Hepatocyte (in vitro differentiated cells): ENCODE measurements around the gene CCDC120. TPM values are rescaled to one million over a fixed set of nuclear protein-coding genes. Genes with fewer than 3 reads are reported as not detected.

Experiments used
- DNase-seq: peaks from one replicate; pipeline ENCODE4 v3.0.0-alpha.2; 2016; ENCODE audit warnings: low spot score
- H2AFZ ChIP-seq: fragments of 200-600 bp; sonication (generic); 2 replicates; pipeline ENCODE4 v1.6.0; 2016; ENCODE audit warnings: antibody characterized with exemption, mild to moderate bottlenecking
- H3K27ac ChIP-seq: fragments of 200-600 bp; sonication (generic); 2 replicates; pipeline ENCODE4 v1.5.1; 2016; ENCODE audit warnings: mild to moderate bottlenecking
- H3K27me3 ChIP-seq: fragments of 200-600 bp; sonication (generic); 2 replicates; pipeline ENCODE4 v1.6.1; 2016
- H3K36me3 ChIP-seq: fragments of 200-600 bp; sonication (generic); replicated peaks from 2 replicates; pipeline ENCODE4 v1.5.1; 2016; ENCODE audit warnings: low read depth; ENCODE audit not compliant: insufficient read depth
- H3K4me1 ChIP-seq: fragments of 200-600 bp; sonication (generic); 2 replicates; pipeline ENCODE4 v1.5.1; 2016; ENCODE audit warnings: mild to moderate bottlenecking, moderate library complexity; ENCODE audit not compliant: insufficient read depth
- H3K4me2 ChIP-seq: fragments of 200-600 bp; sonication (generic); 2 replicates; pipeline ENCODE4 v1.6.0; 2016
- H3K4me3 ChIP-seq: fragments of 200-600 bp; sonication (generic); 2 replicates; pipeline ENCODE4 v1.5.1; 2016; ENCODE audit warnings: mild to moderate bottlenecking
- H3K79me2 ChIP-seq: fragments of 200-600 bp; sonication (generic); 2 replicates; pipeline ENCODE4 v1.6.0; 2017; ENCODE audit warnings: mild to moderate bottlenecking
- H3K9me2 ChIP-seq: fragments of 200-600 bp; sonication (generic); replicated peaks from 2 replicates; pipeline ENCODE4 v1.6.0; 2017; ENCODE audit warnings: mild to moderate bottlenecking; ENCODE audit not compliant: insufficient read depth
- H3K9me3 ChIP-seq: fragments of 200-600 bp; sonication (generic); 2 replicates; pipeline ENCODE4 v1.5.1; 2016; ENCODE audit warnings: low read depth, mild to moderate bottlenecking
- H4K20me1 ChIP-seq: fragments of 200-600 bp; sonication (generic); 2 replicates; pipeline ENCODE4 v1.6.0; 2016; ENCODE audit warnings: mild to moderate bottlenecking; ENCODE audit not compliant: insufficient read depth, poor library complexity, severe bottlenecking
- CTCF ChIP-seq: fragments of 200-600 bp; sonication (generic); IDR thresholded peaks from 2 replicates; pipeline ENCODE4 v1.5.1; 2016; ENCODE audit warnings: antibody characterized with exemption, mild to moderate bottlenecking; ENCODE audit not compliant: poor library complexity
- EZH2 ChIP-seq: fragments of 200-600 bp; sonication (generic); IDR thresholded peaks from 2 replicates; pipeline ENCODE4 v1.6.1; 2016; ENCODE audit warnings: antibody characterized with exemption, mild to moderate bottlenecking, borderline replicate concordance
- EZH2phosphoT487 ChIP-seq: fragments of 200-600 bp; sonication (generic); IDR thresholded peaks from one replicate; pipeline ENCODE4 v1.6.1; 2018; ENCODE audit warnings: antibody characterized with exemption, mild to moderate bottlenecking, low read depth, moderate library complexity; ENCODE audit not compliant: unreplicated experiment, severe bottlenecking
- WGBS: methylation state at CpG from one replicate; pipeline ENCODE4 v1.1.6; 2016; ENCODE audit warnings: low lambda C conversion rate; ENCODE audit errors: missing lambda C conversion rate; 5-methylcytosine and 5-hydroxymethylcytosine counted together
- polyA plus RNA-seq: library from polyadenylated mRNA; unstranded; fragments of >200 nt; fragmentation: Nextera tagmentation; extraction: Ambion mirVana; gene quantifications from 2 replicates; pipeline ENCODE4 v1.2.1, GENCODE V29; 2016
- total RNA-seq: library from RNA; depleted of rRNA; stranded (reverse); fragments of >200 nt; gene quantifications from 2 replicates; pipeline ENCODE4 v1.2.3, GENCODE V29; 2014

CCDC120 gene
- total and polyA plus RNA-seq, 2 experiments from 2014 or later = 7.0 to 19.1 TPM

GRCh38 chrX:49030283-49030682 is 28.5 kb upstream of the CCDC120 start:
- no peak for DNase-seq
- Histone ChIP-seq H3K4me3 (no peak overlapping the region), H3K79me2 (no peaks in the 10 kb centered on the region), H2AFZ (no peak overlapping the region), H3K4me1 (no peaks in the 10 kb centered on the region), H3K4me2 (no peak overlapping the region), H3K27ac (peak overlapping the region; percentile 7), H4K20me1 (no peaks in the 10 kb centered on the region), H3K9me2 (no peaks in the 10 kb centered on the region), H3K36me3 (no peaks in the 10 kb centered on the region), H3K27me3 (no peaks in the 10 kb centered on the region), H3K9me3 (no peaks in the 10 kb centered on the region)
- TF ChIP-seq EZH2phosphoT487 (no peak), CTCF (no peak), EZH2 (no peak)
- 90% methylated on average over 6 of the region's 6 CpGs for WGBS

GRCh38 chrX:49037883-49038475 is 20.8 kb upstream of the CCDC120 start:
- H2AFZ ChIP-seq = no peak overlapping the region
- 90% methylated on average over 15 of the region's 15 CpGs for WGBS
- no peaks in the 10 kb centered on the region for H3K36me3 ChIP-seq
- no peaks in the 10 kb centered on the region for H3K9me3 ChIP-seq
- no peaks in the 10 kb centered on the region for H3K9me2 ChIP-seq
- no peaks in the 10 kb centered on the region for H4K20me1 ChIP-seq
- H3K27me3 ChIP-seq = no peaks in the 10 kb centered on the region
- peak overlapping the region; percentile 34 for H3K27ac ChIP-seq
- DNase-seq = no peak
- no peak overlapping the region for H3K4me3 ChIP-seq
- peaks cover 13% of the 10 kb centered on the region for H3K4me1 ChIP-seq
- no peak overlapping the region for H3K4me2 ChIP-seq
- H3K79me2 ChIP-seq = peaks cover 37% of the 10 kb centered on the region
- TF ChIP-seq EZH2phosphoT487 = no peak
- TF ChIP-seq CTCF = no peak
- no peak for TF ChIP-seq EZH2

- Histone ChIP-seq H4K20me1 (no peaks in the 10 kb centered on the region), H3K27ac (peak overlapping the region; percentile 99), H3K27me3 (no peaks in the 10 kb centered on the region), H2AFZ (no peak overlapping the region), H3K4me2 (peak overlapping the region; percentile 80), H3K4me3 (no peak overlapping the region), H3K9me3 (no peaks in the 10 kb centered on the region), H3K4me1 (peaks cover 16% of the 10 kb centered on the region), H3K79me2 (peaks cover 37% of the 10 kb centered on the region), H3K36me3 (no peaks in the 10 kb centered on the region), H3K9me2 (no peaks in the 10 kb centered on the region)
- DNase-seq = peak; percentile 93
- TF ChIP-seq EZH2 (no peak), CTCF (no peak), EZH2phosphoT487 (no peak)
- 50% methylated on average over 9 of the region's 9 CpGs for WGBS
Observed at GRCh38 chrX:49039598-49040375, 19.0 kb upstream of the CCDC120 start.
